GM04504 (cell line): ENCODE results near the gene NRIP1.

Experiments
- DNase-seq: peaks from one replicate; pipeline ENCODE4 v3.0.0-alpha.2; 2012; ENCODE audit warnings: low read depth

Gene NRIP1

DNA sequence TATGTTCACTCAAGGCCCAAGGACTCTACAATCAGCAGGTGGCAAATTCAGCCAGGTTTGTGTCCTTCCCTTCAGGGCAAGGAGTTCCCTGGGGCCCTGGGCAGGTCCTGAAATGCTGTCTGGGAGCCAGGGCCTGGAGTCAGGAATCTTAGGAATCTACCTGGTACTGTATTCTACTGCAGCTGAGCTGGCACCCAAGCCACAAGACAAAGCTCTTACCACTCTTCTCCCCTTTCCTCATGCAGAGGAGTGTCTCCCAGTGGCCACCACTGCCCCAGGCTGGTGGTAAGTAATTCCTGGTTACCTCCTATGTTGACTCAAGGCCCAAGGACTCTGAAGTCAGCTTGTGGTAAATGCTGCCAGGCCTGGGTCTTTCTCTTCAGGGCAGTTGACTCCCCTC, 153.4 kb downstream of the NRIP1 start:
- no peak for DNase-seq
